OCI-LY7 (cell line): ENCODE data around the gene ADGRD1. TPM values are rescaled to one million over a fixed set of nuclear protein-coding genes. Genes with fewer than 3 reads are reported as not detected.

Source experiments
- BruUV-seq: library from RNA; stranded (reverse); fragments of 400-500 nt; replicated peaks from 2 replicates; lab custom pipeline; 2021; lab: Mats Ljungman, UMichigan
- CTCF ChIA-PET: fragments of 300-600 bp; sonication (Branson Sonifier 250); formaldehyde crosslinking; loops from one replicate; lab custom pipeline; 2022; ENCODE audit warnings: antibody characterized with exemption; ENCODE audit not compliant: unreplicated experiment; lab: Charles Lee
- POLR2A ChIA-PET: fragments of 300-600 bp; sonication (Branson Sonifier 250); formaldehyde crosslinking; loops from one replicate; lab custom pipeline; 2022; ENCODE audit warnings: antibody characterized with exemption; lab: Charles Lee
- DNase-seq: peaks from one replicate; pipeline ENCODE4 v3.0.0-alpha.2; 2015; ENCODE audit warnings: low spot score
- H2AFZ ChIP-seq: fragments of 200-600 bp; sonication (generic), shearing (Covaris generic); 2 replicates; pipeline ENCODE4 v1.6.1; 2014; ENCODE audit warnings: mild to moderate bottlenecking, antibody characterized with exemption, low read length, moderate library complexity
- H3K27ac ChIP-seq: fragments of 200-600 bp; sonication (generic); 2 replicates; pipeline ENCODE4 v1.5.1; 2014; ENCODE audit warnings: mixed run types, low read depth, mild to moderate bottlenecking, moderate library complexity, low read length, inconsistent platforms; ENCODE audit not compliant: poor library complexity, severe bottlenecking
- H3K36me3 ChIP-seq: fragments of 200-600 bp; sonication (generic); 2 replicates; pipeline ENCODE4 v1.6.1; 2014; ENCODE audit warnings: mild to moderate bottlenecking, antibody characterized with exemption, low read length, moderate library complexity, mixed read lengths; ENCODE audit not compliant: insufficient read depth
- H3K4me1 ChIP-seq: fragments of 200-600 bp; sonication (generic); 2 replicates; pipeline ENCODE4 v1.5.1; 2014; ENCODE audit warnings: mild to moderate bottlenecking, low read length; ENCODE audit not compliant: insufficient read depth, poor library complexity, severe bottlenecking
- H3K4me2 ChIP-seq: fragments of 200-600 bp; sonication (generic); 2 replicates; pipeline ENCODE4 v1.6.1; 2014; ENCODE audit warnings: mild to moderate bottlenecking, low read length
- H3K4me3 ChIP-seq: fragments of 200-600 bp; sonication (generic); 2 replicates; pipeline ENCODE4 v1.5.1; 2014; ENCODE audit warnings: mild to moderate bottlenecking, low read depth, low read length; ENCODE audit not compliant: poor library complexity, severe bottlenecking
- H3K79me2 ChIP-seq: fragments of 200-600 bp; sonication (generic); 2 replicates; pipeline ENCODE4 v1.6.1; 2016; ENCODE audit warnings: low read depth, mild to moderate bottlenecking, low read length, moderate library complexity, mixed read lengths; ENCODE audit not compliant: insufficient read depth
- H3K9me2 ChIP-seq: fragments of 200-600 bp; sonication (generic); 2 replicates; pipeline ENCODE4 v1.6.1; 2016; ENCODE audit warnings: mild to moderate bottlenecking, low read length, mixed read lengths; ENCODE audit not compliant: insufficient read depth
- H3K9me3 ChIP-seq: fragments of 200-600 bp; sonication (generic); 2 replicates; pipeline ENCODE4 v1.6.1; 2014; ENCODE audit warnings: mild to moderate bottlenecking, mixed run types, low read length, mixed read lengths
- H4K20me1 ChIP-seq: fragments of 200-600 bp; sonication (generic); 2 replicates; pipeline ENCODE4 v1.6.1; 2014; ENCODE audit warnings: mild to moderate bottlenecking, antibody characterized with exemption, low read length, moderate library complexity, mixed read lengths; ENCODE audit not compliant: insufficient read depth
- CTCF ChIP-seq: fragments of 200-600 bp; sonication (generic); conservative IDR thresholded peaks from 2 replicates; pipeline ENCODE4 v1.5.1; 2014; ENCODE audit warnings: mild to moderate bottlenecking, antibody characterized with exemption, low read length, moderate library complexity, mixed read lengths
- EZH2phosphoT487 ChIP-seq: fragments of 200-600 bp; sonication (generic); IDR thresholded peaks from 2 replicates; pipeline ENCODE4 v1.6.1; 2018; ENCODE audit warnings: low read depth, borderline replicate concordance, mild to moderate bottlenecking, mixed run types, antibody characterized with exemption, low read length, moderate library complexity, mixed read lengths
- intact Hi-C: fragments of 100-400 bp; cut with micrococcal nuclease; formaldehyde crosslinking; loops from one replicate; pipeline ENCODE4 v1.10.0; 2022; ENCODE audit not compliant: unreplicated experiment
- total RNA-seq, 2 experiments: library from RNA; depleted of rRNA in 1 of 2; stranded (reverse); fragments of >200 nt in 1 of 2; shearing (Covaris generic) in 1 of 2; gene quantifications; 2 replicates each; pipeline ENCODE4 v1.2.3, GENCODE V29; 2014 to 2022

The ADGRD1 gene
- total RNA-seq, 2 experiments from 2014 or later: 1.0 to 1.7 TPM

- H3K36me3 ChIP-seq: no peaks in the 10 kb centered on the region
- ChIA-PET POLR2A (no interaction called here), CTCF (no interaction called here)
- intact Hi-C loops: no loop called here
- H3K9me3 ChIP-seq: no peaks in the 10 kb centered on the region
- no peak overlapping the region for H3K4me3 ChIP-seq
- H4K20me1 ChIP-seq: no peaks in the 10 kb centered on the region
- TF ChIP-seq CTCF (no peak), EZH2phosphoT487 (no peak)
- no peaks in the 10 kb centered on the region for H3K4me1 ChIP-seq
- no peaks in the 10 kb centered on the region for H3K79me2 ChIP-seq
- H3K9me2 ChIP-seq: no peaks in the 10 kb centered on the region
- DNase-seq: no peak
- BruUV-seq: no TSS peak
- no peak overlapping the region for H3K27ac ChIP-seq
- 0 out of 2 replicates have a peak overlapping the region, but pooled peaks have one; percentile 6 for H2AFZ ChIP-seq
- no peak overlapping the region for H3K4me2 ChIP-seq
Observed at GRCh38 chr12:130925666-130926015, 28.1 kb upstream of the ADGRD1 start.

- Histone ChIP-seq H3K9me2 (no peaks in the 10 kb centered on the region), H4K20me1 (no peaks in the 10 kb centered on the region), H3K79me2 (no peaks in the 10 kb centered on the region), H3K4me1 (peaks cover 5% of the 10 kb centered on the region), H3K4me2 (no peak overlapping the region), H2AFZ (no peak overlapping the region), H3K36me3 (no peaks in the 10 kb centered on the region), H3K4me3 (no peak overlapping the region), H3K27ac (no peak overlapping the region), H3K9me3 (no peaks in the 10 kb centered on the region)
- TF ChIP-seq CTCF: no peak
- no peak for TF ChIP-seq EZH2phosphoT487
- ChIA-PET POLR2A (interaction anchor here (1.6 kb wide), 1 partner anchor 13 kb away, joined by 5 read pairs; no protein-coding TSS in a partner anchor), CTCF (no interaction called here)
- DNase-seq: no peak
- no TSS peak for BruUV-seq
- intact Hi-C loops: no loop called here
Observed at GRCh38 chr12:130929363-130929762, 24.3 kb upstream of the ADGRD1 start.

GRCh38 chr12:130932061-130932930 is 21.4 kb upstream of the ADGRD1 start:
- Histone ChIP-seq H3K4me3 (no peak overlapping the region), H4K20me1 (no peaks in the 10 kb centered on the region), H3K9me2 (no peaks in the 10 kb centered on the region), H3K27ac (no peak overlapping the region), H3K79me2 (no peaks in the 10 kb centered on the region), H3K36me3 (no peaks in the 10 kb centered on the region), H3K4me1 (peaks cover 5% of the 10 kb centered on the region), H3K9me3 (no peaks in the 10 kb centered on the region), H2AFZ (peak overlapping the region; percentile 67), H3K4me2 (peak overlapping the region; percentile 38)
- POLR2A ChIA-PET: interaction anchor here (0.9 kb wide), 1 partner anchor 47 kb away, joined by 3 read pairs; no protein-coding TSS in a partner anchor
- CTCF ChIA-PET: no interaction called here
- no TSS peak for BruUV-seq
- TF ChIP-seq EZH2phosphoT487: no peak
- TF ChIP-seq CTCF: no peak
- intact Hi-C loops: no loop called here
- DNase-seq: no peak
